GM18526 (cell line): ENCODE results near the gene BTAF1.

Source experiments
- POLR2A ChIP-seq: IDR thresholded peaks from 3 replicates; pipeline ENCODE4 v1.6.1; 2011; ENCODE audit not compliant: insufficient read length; ENCODE audit errors: extremely low read depth

The BTAF1 gene

GRCh38 chr10:92052741-92053140 is 129.2 kb downstream of the BTAF1 start:
- TF ChIP-seq POLR2A: no peak

GRCh38 chr10:92054807-92055206 is 131.2 kb downstream of the BTAF1 start:
- no peak for TF ChIP-seq POLR2A

GRCh38 chr10:92062273-92062672 is 138.7 kb downstream of the BTAF1 start:
- no peak for TF ChIP-seq POLR2A

DNA sequence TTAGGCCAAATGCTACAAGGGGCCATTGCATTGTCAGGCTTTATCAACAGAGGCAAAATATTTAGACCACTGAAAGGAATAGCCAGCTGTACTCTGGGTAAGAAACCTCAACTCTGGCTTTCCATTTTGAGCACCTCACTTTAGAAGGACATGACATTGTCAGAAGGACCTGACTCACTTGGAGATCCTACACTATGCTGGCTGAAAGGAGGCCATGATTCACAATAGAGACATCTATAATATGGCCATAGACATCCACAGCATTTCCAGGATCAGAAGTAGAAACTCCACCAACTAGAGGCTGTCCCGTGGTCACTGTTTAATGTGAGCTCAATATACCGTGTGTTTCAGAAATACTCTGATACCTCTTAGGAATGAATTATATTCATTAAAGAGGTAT is 140.9 kb downstream of the BTAF1 start:
- no peak for TF ChIP-seq POLR2A

GRCh38 chr10:92066386-92066785 is 142.8 kb downstream of the BTAF1 start:
- TF ChIP-seq POLR2A: no peak

DNA sequence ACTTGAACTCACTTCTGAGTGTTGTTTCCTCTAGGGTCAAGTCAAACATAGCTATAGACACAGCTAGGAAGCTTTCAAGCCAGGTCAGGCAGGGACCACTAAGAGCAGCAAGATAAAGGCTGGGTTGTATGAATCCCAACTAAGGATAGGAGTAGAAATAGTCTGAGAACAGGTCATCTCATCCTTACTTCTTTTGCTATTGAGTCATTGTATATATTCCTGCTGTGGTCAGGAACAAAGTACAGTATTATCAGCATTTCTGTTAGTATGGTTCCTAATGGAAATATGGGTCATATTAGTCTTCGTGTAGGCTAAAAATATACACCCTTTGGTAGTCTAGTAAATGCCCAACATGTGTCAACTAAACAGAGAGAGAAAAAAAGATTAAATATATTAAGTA is 145.3 kb downstream of the BTAF1 start:
- no peak for TF ChIP-seq POLR2A

DNA sequence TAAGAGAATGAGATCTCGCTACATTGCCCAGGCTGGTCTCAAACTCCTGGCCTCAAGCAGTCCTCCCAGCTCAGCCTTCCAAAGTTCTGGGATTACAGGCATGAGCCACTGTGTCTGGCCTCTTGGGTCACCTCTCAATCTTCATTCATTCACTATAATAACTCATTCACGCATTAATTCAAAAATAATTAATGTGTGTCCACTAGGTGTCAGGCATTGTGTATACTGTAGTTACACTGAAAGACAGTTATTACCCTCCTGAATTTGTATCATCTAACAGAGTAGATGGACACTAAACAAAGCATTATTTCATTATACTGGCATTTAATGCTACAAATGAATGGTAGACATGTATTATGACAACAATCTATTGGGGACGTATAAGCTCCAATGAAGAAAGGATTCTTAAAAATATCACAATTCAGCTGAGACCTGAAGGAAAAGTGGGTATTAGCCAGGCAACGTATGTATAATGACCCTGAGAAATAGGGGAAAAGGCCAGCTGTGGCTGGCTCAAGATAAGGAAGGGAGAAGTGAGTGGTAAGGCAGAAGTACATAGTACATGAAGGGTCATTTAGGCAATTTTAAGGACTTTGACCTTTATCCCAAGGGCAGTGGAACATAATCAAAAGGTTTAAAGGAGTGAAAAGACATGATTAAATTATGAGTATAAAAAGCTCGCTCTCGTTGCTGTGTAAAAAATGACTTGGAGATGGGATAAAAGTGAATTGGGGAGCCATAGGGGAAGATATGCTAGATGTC is 150.7 kb downstream of the BTAF1 start:
- no peak for TF ChIP-seq POLR2A

- TF ChIP-seq POLR2A: no peak
Measured at GRCh38 chr10:92075829-92076228, 152.3 kb downstream of the BTAF1 start.

- TF ChIP-seq POLR2A: no peak
Measured at GRCh38 chr10:92076722-92077121, 153.2 kb downstream of the BTAF1 start.

DNA sequence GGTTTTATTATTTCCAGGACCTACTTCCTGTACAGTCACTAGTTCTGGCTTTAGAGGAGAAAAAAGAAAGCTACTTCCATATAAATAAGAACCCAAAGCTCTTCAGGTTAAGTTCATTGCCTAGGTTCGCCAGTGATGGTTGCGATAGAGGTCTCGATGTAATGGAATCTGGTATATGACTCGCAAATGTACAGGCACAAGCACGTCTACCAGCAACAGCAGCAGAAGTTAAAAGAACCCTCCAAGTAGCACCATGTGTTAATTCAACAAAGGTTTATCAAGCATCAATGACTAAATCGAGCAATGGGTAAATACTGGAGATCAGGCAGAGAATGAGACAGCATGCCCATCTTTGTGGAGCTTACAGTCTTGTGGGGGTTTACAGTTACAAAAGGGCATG is 155.4 kb downstream of the BTAF1 start:
- TF ChIP-seq POLR2A: no peak
